Measurements from ENCODE around the gene RPRML. TPM values are rescaled to one million over a fixed set of nuclear protein-coding genes. Genes with fewer than 3 reads are reported as not detected.

The RPRML gene
- total and polyA plus RNA-seq, 2 donors from 2014 or later = not detected

DNA sequence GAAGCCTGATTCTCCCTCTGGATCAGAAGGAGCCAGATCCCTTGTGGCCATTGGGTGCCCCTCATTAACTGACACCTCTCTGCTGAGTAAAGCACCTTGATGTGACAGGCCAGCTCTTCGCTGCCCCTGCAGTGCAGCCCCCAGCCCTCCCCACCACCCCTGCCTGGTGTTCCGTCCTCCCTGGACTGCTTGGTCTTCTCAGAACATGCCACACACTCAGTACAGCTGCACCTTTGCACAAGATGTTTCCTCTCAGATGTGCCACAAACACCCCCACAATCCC, 35.9 kb downstream of the RPRML start:
- TF ChIP-seq CTCF (IDR thresholded peaks at IDR 0.05; ENCODE audit: borderline replicate concordance, extremely low read depth, insufficient read depth) = no peak
- Histone ChIP-seq H3K27me3 (ENCODE audit: control insufficient read depth, insufficient read depth, low read length) (no peaks in the 10 kb centered on the region), H3K4me3 (ENCODE audit: low read length in 3 of 3) (no peak overlapping the region), H3K9me3 (ENCODE audit: control insufficient read depth in 2 of 3, insufficient read depth in 1 of 3, low read length in 3 of 3) (no peaks in the 10 kb centered on the region), H3K27ac (ENCODE audit: low read depth in 2 of 2, low read length in 2 of 2) (no peak overlapping the region), H3K4me1 (ENCODE audit: control insufficient read depth in 2 of 3, insufficient read depth in 2 of 3, low read depth in 1 of 3, low read length in 3 of 3) (peaks cover 0 to 19% (median 17%) of the 10 kb centered on the region in 3 donors), H3K9ac (ENCODE audit: low read length in 3 of 3) (no peak overlapping the region), H3K36me3 (ENCODE audit: control insufficient read depth in 2 of 3, insufficient read depth in 3 of 3, low read length in 3 of 3) (peaks cover 2 to 22% (median 15%) of the 10 kb centered on the region in 3 donors)
- FAIRE-seq = no peak
- DNase-seq = no peak
- intact Hi-C loops (cut with DNase I) = loop anchor here (10.0 kb wide), 1 partner anchor 98 kb away; no protein-coding TSS in a partner anchor

- peak; percentile 72 to 83 (median 78) for DNase-seq
- Histone ChIP-seq H3K4me1 (ENCODE audit: control insufficient read depth in 2 of 3, insufficient read depth in 2 of 3, low read depth in 1 of 3, low read length in 3 of 3) (peaks cover 0 to 19% (median 17%) of the 10 kb centered on the region in 3 donors), H3K27ac (ENCODE audit: low read depth in 2 of 2, low read length in 2 of 2) (no peak overlapping the region), H3K9me3 (ENCODE audit: control insufficient read depth in 2 of 3, insufficient read depth in 1 of 3, low read length in 3 of 3) (no peaks in the 10 kb centered on the region), H3K27me3 (ENCODE audit: control insufficient read depth, insufficient read depth, low read length) (no peaks in the 10 kb centered on the region), H3K36me3 (ENCODE audit: control insufficient read depth in 2 of 3, insufficient read depth in 3 of 3, low read length in 3 of 3) (peaks cover 2 to 23% (median 15%) of the 10 kb centered on the region in 3 donors), H3K4me3 (ENCODE audit: low read length in 3 of 3) (no peak overlapping the region), H3K9ac (ENCODE audit: low read length in 3 of 3) (no peak overlapping the region)
- FAIRE-seq = no peak
- TF ChIP-seq CTCF (IDR thresholded peaks at IDR 0.05; ENCODE audit: borderline replicate concordance, extremely low read depth, insufficient read depth) = peak; percentile 72
- intact Hi-C loops (cut with DNase I) = loop anchor here (10.0 kb wide), 1 partner anchor 98 kb away; no protein-coding TSS in a partner anchor
These were observed 36.4 kb downstream of the RPRML start for GRCh38 chr17:46942441-46943217.

DNA sequence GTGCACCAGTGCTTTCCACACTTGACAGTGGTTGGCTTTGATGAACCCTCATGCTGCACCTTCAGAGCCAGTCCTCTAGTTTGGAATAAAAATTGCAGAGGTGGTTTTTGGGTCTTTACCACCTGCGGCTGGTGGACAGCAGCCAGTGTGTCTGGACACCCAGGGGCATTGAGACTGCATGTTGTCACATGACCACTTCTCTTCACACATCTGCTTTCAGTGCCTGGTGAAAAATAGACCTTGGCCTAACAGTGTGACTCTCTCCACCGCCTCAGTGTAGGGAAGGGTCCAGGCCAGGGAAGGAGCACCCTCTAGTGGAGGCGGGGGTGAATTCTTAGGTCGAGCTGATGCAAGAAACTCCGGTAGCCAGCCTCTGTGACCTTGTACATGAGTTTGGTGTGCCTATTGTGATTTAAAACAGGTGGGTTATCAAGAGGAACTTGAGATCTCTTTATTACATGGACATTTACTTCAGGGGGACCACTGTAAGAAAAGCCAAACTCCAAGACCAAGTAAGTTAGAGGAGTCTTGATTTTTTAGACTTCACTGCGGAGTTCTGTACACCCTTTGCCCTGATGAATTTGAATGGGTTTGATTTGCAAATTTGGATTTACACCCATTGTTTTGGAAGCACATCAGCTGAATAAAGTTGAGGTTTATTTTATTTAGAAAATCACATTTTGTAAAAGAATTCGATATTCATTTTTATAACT, 38.2 kb downstream of the RPRML start:
- peaks cover 0 to 19% (median 17%) of the 10 kb centered on the region in 3 donors for H3K4me1 ChIP-seq (ENCODE audit: control insufficient read depth in 2 of 3, insufficient read depth in 2 of 3, low read depth in 1 of 3, low read length in 3 of 3)
- peaks cover 5 to 39% (median 26%) of the 10 kb centered on the region in 3 donors for H3K36me3 ChIP-seq (ENCODE audit: control insufficient read depth in 2 of 3, insufficient read depth in 3 of 3, low read length in 3 of 3)
- H3K27ac ChIP-seq (ENCODE audit: low read depth in 2 of 2, low read length in 2 of 2) = no peak overlapping the region
- H3K9ac ChIP-seq (ENCODE audit: low read length in 3 of 3) = no peak overlapping the region
- FAIRE-seq (no peak), DNase-seq (peak; percentile 75 to 91 (median 84))
- H3K4me3 ChIP-seq (ENCODE audit: low read length in 3 of 3) = no peak overlapping the region
- no peaks in the 10 kb centered on the region for H3K9me3 ChIP-seq (ENCODE audit: control insufficient read depth in 2 of 3, insufficient read depth in 1 of 3, low read length in 3 of 3)
- peak; percentile 82 for TF ChIP-seq CTCF (IDR thresholded peaks at IDR 0.05; ENCODE audit: borderline replicate concordance, extremely low read depth, insufficient read depth)
- no peaks in the 10 kb centered on the region for H3K27me3 ChIP-seq (ENCODE audit: control insufficient read depth, insufficient read depth, low read length)
- intact Hi-C loops (cut with DNase I) = loop anchor here (10.0 kb wide), 1 partner anchor 96 kb away; no protein-coding TSS in a partner anchor

Data from kidney (tissue), 14 donors.